ENCODE results near the gene KCNT1.

DNA sequence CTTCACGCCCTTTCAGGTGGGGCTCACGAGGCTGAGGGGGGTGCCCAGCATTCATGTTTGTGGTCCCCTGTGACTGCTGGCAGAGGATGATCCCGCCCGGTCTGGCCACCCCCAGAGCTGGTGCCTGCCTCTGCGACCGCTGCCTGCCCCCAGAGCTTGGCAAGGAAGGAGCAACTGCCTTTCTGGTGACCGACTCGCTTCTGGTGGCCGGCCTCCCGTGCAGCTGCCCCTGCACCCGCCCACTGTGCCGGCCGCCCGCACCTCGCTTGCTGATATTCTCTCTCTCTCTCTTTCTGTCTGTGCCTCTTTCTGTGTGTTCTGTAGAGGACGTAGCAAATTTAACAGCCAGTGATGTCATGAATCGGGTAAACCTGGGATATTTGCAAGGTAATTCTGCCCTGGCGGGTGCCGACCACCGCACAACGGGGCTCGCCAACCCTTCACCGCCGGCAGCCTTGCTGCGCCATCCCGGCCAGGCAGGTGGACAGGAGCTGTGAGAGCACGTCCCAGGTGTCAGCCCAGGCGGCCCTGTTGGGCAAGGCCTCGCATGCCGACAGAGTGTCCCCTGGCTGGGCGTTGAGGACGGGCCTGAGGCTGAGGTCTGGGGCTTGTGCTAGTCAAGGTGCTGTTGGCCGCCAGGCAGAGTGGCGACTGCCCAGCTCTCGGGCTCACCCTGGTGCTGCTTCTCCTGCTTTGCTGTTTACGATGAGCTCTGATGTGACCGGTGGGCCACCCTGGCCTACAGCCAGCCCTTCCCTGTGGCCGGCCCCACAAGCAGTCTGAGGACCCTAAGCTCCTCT, 86.0 kb downstream of the KCNT1 start:
- TF ChIP-seq CTCF (IDR thresholded peaks at IDR 0.05; ENCODE audit: insufficient read depth, low read length, poor library complexity, severe bottlenecking) (no peak), EZH2phosphoT487 (conservative IDR thresholded peaks at IDR 0.05; ENCODE audit: low read length) (no peak)
